Raji (cell line): ENCODE data around the gene APOBEC3A.

Source experiments
- POLR2A ChIP-seq: IDR thresholded peaks from 2 replicates; pipeline ENCODE4 v1.6.1; 2011; ENCODE audit warnings: low read depth, low read length, control low read depth; ENCODE audit not compliant: insufficient read depth

The APOBEC3A gene

DNA sequence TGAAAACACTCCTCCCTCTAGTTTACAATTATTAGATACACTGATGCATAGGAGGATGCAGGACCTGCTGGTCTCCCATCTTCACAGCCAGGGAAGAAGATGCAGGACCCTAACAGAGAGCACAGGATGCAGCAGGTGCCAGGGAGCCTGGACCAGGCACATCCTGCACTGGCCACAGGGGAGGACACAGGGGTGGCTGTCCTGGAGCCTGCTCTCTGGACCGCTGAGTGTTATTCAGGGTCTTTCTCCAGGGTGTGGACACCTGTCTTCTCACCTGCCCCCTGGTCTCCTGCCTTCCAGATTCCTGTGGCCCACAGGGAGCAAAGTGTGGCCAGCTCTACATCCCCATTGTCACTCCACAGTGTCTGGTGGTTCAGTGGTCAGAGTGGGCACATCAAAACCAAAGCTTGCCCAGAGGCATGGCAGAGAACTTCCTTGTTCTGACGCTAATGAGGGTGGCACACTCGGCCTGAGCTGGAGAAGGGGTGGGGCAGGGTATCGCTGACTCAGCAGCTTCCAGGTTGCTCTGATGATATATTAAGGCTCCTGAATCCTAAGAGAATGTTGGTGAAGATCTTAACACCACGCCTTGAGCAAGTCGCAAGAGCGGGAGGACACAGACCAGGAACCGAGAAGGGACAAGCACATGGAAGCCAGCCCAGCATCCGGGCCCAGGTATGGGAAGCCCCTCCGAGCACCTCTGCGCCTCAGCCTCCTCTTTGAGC, at the start of gene APOBEC3A:
APOBEC3A (plus strand) TSS at position 564 of the 725 bp plus-strand sequence; CDS start at position 647, 83 bp downstream.
- TF ChIP-seq POLR2A: no peak

DNA sequence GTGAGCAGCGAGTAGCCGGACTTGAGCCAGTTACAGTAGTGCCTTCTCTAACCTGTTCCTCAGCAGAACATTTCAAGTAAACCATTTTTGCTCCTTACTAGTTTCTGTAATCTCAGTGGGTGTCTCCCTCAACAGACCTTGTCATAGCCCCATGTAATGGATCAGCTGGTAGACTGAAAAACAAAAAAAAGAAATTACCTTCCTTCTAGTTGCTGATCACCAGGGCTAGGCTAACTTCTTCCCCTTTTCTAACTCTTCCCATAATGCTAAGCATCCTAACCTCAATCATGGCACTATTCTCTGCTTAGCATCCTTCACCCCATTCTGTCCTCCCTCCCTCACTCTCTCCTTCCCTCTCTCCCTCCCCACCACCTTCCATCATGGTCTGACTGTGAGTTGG, 49.6 kb upstream of the APOBEC3A start:
- no peak for TF ChIP-seq POLR2A

DNA sequence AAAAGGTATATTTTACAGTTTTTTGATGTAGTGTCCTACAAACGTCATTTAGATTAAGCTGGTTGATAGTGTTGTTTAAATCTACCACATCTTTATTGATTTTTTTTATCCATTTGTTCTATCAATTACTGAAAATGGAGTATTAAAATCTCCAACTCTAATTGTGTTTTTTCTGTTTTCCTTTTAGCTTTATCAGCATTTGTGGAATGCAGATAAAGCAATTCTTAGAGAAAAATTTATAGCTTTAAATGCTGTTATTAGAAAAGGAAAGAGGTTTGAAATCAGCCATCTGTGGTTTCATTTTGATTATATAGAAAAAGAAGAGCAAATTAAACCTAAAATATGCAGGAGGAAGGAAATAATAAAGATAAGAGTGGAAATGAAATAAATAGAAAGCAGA, 46.0 kb upstream of the APOBEC3A start:
- no peak for TF ChIP-seq POLR2A

DNA sequence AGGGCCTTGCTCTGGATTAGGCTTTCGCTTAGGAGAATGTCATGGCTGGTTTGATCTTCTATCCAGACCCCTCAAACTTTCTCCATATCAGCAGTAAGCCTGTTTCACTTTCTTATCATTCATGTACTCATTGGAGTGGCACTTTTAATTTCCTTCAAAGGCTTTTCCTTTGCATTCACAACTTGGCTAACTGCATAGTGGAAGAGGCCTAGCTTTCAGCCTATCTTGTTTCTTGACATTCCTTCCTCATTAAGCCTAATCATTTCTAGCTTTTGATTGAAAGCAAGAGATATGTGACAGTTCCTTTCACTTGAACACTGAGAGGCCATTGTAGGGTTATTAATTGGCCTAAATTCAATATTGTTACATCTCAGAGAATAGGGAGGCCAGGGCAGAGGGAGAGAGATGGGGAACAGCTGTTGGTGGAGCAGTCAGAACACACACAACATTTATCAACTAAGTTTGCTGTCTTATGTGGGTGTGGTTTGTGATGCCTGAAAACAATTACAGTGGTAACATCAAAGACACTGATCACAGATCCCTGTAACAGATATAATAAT, 37.7 kb upstream of the APOBEC3A start:
- no peak for TF ChIP-seq POLR2A

DNA sequence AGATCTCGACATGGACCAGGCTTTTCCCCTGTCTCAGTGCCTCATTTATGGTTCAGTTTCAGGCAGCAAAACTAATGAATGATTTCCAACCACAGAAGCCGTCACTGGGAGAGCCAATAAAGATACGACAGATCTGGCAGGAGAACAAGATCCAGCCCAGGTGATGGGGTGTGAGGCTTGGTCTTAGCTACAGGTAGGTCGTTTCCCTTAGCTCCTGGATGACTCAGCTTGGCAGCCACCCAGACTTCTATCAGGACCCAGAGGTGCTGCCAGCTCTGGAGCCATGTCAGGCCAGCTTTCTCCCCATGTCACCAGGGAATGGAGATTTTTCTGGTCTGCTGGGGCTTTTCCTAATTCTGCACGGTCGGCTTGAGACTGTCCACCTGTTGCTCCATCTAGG, 36.3 kb upstream of the APOBEC3A start:
- no peak for TF ChIP-seq POLR2A

DNA sequence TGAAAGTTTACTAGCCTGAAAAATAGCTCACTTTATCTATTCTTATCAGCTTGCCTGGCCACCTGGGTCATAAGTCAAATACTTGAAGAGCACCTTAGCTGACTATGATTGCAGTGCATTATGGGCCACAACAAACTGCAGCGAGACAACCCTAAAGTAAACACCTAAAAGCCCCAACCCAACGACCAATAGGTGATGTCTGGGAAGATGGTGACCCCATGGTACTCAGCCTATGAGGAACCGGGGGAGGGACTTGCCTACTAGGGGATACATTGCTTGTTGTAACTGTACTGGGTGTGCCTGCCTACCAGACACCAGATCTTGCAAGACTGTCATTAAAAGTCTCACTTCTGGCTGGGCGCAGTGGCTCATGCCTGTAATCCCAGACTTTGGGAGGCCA, 35.6 kb upstream of the APOBEC3A start:
- no peak for TF ChIP-seq POLR2A

DNA sequence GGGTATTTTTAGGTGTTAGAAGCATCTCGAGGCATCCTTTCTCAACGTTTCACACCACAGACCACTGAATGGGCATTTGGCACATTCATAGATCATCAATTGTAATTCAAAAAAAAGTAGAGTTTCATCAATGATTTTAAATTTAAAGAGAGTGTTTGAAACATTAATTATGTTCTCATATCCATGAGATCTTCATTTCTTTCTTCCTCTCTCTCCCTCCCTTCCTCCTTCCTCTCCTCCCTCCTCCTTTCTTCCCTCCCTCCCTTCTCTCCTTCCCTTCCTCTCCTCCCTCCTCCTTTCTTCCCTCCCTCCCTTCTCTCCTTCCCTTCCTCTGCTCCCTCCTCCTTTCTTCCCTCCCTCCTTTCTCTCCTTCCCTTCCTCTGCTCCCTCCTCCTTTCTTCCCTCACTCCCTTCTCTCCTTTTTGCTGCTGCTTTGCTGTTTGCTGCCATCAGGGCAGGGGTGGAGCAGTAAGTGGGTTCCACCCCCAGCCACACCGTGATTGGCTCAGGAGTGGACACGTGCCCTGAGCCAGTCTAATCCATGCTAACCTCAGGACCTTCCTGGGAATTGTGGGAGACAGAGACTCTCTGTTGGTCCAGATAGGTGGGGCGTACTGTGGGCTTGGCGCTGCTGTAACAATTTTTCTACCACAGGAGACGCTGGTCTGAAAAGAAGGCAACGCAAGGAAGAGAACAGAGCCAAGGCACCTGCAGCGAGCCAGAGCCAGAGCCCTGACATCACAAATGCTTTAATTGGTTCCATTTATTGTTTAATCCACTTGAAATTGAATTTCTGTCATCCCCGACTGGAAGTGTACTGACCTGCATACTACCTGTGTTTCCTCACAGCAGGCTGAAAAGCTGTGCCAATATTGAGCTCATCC, 33.7 kb upstream of the APOBEC3A start:
- no peak for TF ChIP-seq POLR2A

DNA sequence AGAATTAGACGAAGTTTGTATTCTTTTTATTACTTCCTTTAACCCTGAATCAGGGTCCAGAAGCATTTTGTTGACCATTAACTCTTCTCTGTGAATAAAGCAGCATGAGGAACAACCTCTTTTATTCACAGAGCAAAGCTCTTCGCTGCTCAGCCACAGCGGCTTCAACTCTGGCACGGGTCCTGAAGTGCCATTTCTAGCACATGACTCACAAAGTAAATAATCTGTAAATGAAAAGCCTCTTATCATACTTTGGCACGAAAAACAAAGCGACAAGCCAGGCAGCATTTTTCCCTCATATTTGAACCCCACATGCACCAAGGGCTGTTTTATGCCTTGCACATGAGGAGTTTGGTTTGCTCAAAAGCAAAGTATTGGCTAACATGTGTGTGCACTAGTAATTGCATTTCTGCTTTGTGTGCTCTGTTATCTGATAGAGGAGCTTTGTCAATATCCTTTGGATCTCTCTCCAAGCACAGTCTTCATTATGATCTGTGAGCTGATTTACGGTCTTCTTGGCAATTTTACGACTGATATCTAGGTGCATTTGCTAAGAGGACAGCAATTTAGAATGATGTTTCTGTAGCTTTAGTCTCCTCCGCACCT, 33.0 kb upstream of the APOBEC3A start:
- no peak for TF ChIP-seq POLR2A

DNA sequence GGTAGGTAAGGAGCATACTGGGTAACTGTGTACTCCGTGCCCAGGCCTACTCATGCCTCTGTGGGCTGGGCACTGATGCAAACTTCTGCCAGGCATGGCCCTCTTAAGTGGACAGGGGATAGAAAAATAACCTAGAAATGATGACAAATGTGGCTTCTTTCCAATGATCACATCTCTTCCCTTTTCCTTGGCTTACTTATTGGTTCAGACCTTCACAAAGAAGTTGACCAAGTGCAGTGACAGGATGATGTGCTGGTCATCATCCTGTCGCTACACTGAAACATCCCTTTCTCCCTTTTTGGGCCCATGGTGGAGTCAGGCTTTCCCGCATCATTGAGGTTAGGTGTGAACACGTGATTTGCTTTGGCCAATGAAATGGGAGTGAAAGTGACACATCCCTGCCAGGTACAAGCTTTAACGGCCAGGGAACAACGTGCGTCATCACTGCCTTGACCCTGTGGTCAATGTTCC, 31.8 kb upstream of the APOBEC3A start:
- no peak for TF ChIP-seq POLR2A

DNA sequence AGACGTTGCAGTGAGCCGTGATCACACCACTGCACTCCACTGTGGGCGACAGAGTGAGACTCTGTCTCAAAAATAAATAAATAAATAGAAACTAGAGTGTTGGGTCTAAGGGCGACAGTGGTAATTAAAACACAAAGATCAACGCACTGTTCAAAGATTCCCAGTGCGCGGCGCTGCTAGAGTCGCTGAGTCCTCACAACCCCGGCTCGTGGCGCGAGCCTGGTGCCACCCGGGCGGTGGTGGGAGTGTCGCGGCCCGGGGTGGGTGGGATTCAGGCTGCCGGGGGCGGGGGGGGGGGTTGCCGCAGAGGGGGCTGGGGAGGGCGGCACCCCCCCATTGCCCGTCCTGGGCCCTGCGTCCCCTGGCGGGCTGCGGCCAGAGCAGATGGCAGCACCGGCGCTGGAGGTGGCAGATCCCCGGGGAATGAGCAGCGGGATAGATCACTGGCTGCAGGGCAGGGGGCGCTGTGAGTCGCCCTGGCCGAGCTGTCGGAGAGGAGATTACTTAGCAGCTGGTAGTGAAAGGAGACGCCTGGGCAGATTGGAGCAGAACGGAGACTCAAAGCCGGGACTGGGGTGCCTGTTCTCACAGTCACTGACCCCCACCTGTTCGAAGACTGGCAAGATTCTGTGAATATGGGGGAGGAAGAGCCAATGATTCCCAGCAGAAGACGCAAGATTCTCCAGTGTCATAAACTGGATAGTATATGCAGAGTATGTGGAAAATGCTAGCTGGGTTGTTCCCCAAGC, 30.2 kb upstream of the APOBEC3A start:
- TF ChIP-seq POLR2A: no peak

DNA sequence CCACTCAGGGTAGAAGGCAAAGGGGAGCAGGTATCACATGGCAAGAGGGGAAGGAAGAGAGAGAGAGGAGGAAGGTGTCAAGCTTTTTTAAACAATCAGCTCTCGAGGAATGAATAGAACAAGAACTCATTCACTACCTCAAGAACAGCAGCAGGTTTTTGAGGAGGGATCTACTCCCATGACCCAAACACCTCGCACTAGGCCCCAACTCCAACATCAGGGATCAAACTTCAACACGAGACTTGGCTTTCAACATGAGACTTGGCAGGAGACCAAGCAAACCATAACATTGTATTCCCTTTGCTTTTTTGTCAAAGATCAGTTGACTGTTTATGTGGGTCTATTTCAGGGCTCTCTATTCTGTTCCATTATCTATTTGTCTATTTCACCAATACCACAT, 26.9 kb upstream of the APOBEC3A start:
- no peak for TF ChIP-seq POLR2A

DNA sequence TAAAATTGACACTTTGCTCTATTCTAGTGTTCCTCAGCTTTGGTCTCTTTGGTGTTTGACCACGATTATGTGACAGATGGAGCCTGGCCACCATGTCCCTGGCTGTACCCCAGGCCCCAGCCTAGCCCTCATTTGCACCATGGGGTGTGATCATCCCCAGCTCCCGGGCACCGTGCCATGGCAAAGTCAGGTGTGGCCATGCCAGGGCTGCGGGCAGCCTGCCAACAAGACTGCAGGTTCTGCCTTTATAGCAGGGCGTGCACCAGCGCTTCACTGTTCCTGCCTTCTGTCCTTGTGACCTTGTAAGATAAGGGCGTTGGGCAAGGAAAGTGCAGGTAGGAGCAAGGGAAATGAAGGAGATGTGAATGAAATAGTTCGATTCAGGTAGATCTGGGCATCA, 22.4 kb upstream of the APOBEC3A start:
- TF ChIP-seq POLR2A: no peak

DNA sequence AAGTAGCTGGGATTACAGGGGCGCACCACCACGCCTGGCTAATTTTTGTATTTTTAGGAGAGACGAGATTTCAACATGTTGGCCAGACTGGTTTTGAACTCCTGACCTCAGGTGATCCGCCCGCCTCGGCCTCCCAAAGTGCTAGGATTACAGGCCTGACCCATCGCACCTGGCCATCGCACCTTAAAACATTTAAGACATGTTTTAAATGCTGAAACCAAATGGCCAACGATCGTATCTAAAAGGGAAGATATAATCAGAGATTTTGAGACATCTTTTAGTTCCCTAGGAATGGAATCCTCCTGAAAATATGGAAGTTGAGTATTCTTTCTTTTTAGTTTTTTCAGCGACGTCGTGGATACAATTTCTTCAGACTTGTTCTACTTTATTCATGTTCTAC, 21.8 kb upstream of the APOBEC3A start:
- TF ChIP-seq POLR2A: no peak

DNA sequence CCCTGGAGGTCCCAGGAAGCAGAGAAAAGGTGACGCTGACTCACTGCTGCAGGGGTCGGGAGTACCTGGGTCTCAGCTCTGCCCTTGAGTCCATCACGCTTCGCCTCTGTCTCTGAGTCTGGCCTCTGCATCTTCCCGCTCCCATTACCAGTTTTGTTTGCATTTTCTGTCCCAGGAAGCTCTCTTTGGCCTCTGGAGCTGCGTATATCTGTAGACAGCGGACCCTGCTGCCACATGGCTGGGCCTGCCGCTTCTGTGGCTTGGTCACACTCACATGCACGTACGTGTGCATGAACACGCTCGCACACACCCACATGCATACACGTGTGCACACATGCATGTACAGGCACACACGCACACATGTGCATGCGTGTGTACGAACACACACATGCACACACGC, 20.8 kb upstream of the APOBEC3A start:
- TF ChIP-seq POLR2A: no peak

DNA sequence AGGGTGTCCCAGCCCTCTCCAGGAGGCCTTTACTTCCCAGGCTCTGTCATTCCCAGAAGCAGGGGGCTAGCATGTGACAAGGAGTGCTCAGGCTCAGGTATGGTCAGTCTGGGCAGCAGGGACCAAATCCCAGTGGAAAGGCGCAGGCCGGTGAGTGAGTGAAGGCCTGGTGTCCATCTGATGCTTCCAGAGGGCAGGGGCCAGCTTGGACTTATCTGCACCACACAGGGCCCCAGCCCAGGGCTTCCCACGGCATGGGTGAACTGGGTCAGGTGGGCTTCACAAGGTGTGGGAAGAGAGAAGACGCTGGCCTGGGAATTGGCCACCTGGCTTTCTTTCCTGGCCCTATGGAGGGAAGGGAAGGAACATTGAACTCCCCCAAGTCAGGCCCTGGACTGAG, 20.4 kb upstream of the APOBEC3A start:
- TF ChIP-seq POLR2A: no peak
